Panc1 (cell line): ENCODE data around the gene ABHD8.

Experiments used
- CTCF ChIP-seq: fragments of 450-650 bp; IDR thresholded peaks from 2 replicates; pipeline ENCODE4 v1.5.1; 2017; ENCODE audit warnings: mild to moderate bottlenecking
- POLR2AphosphoS5 ChIP-seq: IDR thresholded peaks from 2 replicates; pipeline ENCODE4 v1.6.1; 2012; ENCODE audit warnings: mild to moderate bottlenecking, low read depth, low read length, moderate library complexity
- TF ChIP-seq, protein P1 (sequence below), 2 experiments: IDR thresholded peaks; 2 replicates each; pipeline ENCODE4 v1.6.1; 2011 to 2012; ENCODE audit warnings: low read depth in 2 of 2, control low read depth in 1 of 2, low read length in 1 of 2, mild to moderate bottlenecking in 1 of 2, moderate library complexity in 1 of 2; ENCODE audit not compliant: insufficient read depth in 1 of 2

GRCh38 chr19:17314007-17314593, 10.9 kb upstream of the ABHD8 start:
- TF ChIP-seq CTCF: no peak
- TF ChIP-seq, protein P1, sequence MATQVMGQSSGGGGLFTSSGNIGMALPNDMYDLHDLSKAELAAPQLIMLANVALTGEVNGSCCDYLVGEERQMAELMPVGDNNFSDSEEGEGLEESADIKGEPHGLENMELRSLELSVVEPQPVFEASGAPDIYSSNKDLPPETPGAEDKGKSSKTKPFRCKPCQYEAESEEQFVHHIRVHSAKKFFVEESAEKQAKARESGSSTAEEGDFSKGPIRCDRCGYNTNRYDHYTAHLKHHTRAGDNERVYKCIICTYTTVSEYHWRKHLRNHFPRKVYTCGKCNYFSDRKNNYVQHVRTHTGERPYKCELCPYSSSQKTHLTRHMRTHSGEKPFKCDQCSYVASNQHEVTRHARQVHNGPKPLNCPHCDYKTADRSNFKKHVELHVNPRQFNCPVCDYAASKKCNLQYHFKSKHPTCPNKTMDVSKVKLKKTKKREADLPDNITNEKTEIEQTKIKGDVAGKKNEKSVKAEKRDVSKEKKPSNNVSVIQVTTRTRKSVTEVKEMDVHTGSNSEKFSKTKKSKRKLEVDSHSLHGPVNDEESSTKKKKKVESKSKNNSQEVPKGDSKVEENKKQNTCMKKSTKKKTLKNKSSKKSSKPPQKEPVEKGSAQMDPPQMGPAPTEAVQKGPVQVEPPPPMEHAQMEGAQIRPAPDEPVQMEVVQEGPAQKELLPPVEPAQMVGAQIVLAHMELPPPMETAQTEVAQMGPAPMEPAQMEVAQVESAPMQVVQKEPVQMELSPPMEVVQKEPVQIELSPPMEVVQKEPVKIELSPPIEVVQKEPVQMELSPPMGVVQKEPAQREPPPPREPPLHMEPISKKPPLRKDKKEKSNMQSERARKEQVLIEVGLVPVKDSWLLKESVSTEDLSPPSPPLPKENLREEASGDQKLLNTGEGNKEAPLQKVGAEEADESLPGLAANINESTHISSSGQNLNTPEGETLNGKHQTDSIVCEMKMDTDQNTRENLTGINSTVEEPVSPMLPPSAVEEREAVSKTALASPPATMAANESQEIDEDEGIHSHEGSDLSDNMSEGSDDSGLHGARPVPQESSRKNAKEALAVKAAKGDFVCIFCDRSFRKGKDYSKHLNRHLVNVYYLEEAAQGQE (IDR thresholded peaks at IDR 0.05; ENCODE audit: insufficient read depth in 1 of 2, low read depth in 2 of 2, low read length in 1 of 2): no peak
- no peak for TF ChIP-seq POLR2AphosphoS5
